Keratinocyte (primary cell): ENCODE results near the gene YY1. TPM values are rescaled to one million over a fixed set of nuclear protein-coding genes. Genes with fewer than 3 reads are reported as not detected.

Experiments used
- DNase-seq: peaks from one replicate; pipeline ENCODE4 v3.0.0-alpha.2; 2011; ENCODE audit warnings: low read depth, missing footprints, low spot score
- FAIRE-seq: peaks from 2 replicates; lab custom pipeline; 2011; peaks lifted over from hg19 to GRCh38; lab: Jason Lieb, UNC
- H2AFZ ChIP-seq: 2 replicates; pipeline ENCODE4 v1.6.0; 2012; ENCODE audit warnings: low read length, control low read depth, inconsistent platforms; ENCODE audit not compliant: control insufficient read depth
- H3K27ac ChIP-seq: 2 replicates; pipeline ENCODE4 v1.5.1; 2011; ENCODE audit warnings: low read length; ENCODE audit not compliant: control insufficient read depth, insufficient read depth
- H3K27me3 ChIP-seq: 3 replicates; pipeline ENCODE4 v1.6.0; 2011; ENCODE audit warnings: low read length; ENCODE audit not compliant: control insufficient read depth, insufficient read depth; ENCODE audit errors: extremely low read depth
- H3K36me3 ChIP-seq, 2 experiments: 2 replicates in 1 of 2; 3 replicates in 1 of 2; pipeline ENCODE4 v1.5.1; 2011; ENCODE audit warnings: low read length in 2 of 2, mild to moderate bottlenecking in 1 of 2; ENCODE audit not compliant: control insufficient read depth in 2 of 2, insufficient read depth in 2 of 2; ENCODE audit errors: extremely low read depth in 1 of 2
- H3K4me1 ChIP-seq: 3 replicates; pipeline ENCODE4 v1.5.1; 2011; ENCODE audit warnings: low read length; ENCODE audit not compliant: control insufficient read depth, insufficient read depth; ENCODE audit errors: extremely low read depth
- H3K4me2 ChIP-seq: 3 replicates; pipeline ENCODE4 v1.6.0; 2011; ENCODE audit warnings: low read depth, low read length; ENCODE audit not compliant: control insufficient read depth, insufficient read depth; ENCODE audit errors: extremely low read depth
- H3K4me3 ChIP-seq, 3 experiments: fragments of 200-600 bp in 1 of 3; sonication (generic) in 1 of 3; 2 replicates in 2 of 3; 3 replicates in 1 of 3; pipeline ENCODE4 v1.5.1; 2011 to 2016; ENCODE audit warnings: low read length in 3 of 3, mild to moderate bottlenecking in 3 of 3, control low read depth in 2 of 3, inconsistent platforms in 1 of 3, low read depth in 1 of 3, mixed read lengths in 1 of 3, mixed run types in 1 of 3, moderate library complexity in 1 of 3; ENCODE audit not compliant: control insufficient read depth in 2 of 3, insufficient read depth in 2 of 3; ENCODE audit errors: extremely low read depth in 1 of 3
- H3K79me2 ChIP-seq: 2 replicates; pipeline ENCODE4 v1.6.0; 2012; ENCODE audit warnings: low read length; ENCODE audit not compliant: control insufficient read depth, insufficient read depth
- H3K9ac ChIP-seq: 3 replicates; pipeline ENCODE4 v1.6.0; 2011; ENCODE audit warnings: low read length; ENCODE audit not compliant: control insufficient read depth, insufficient read depth; ENCODE audit errors: extremely low read depth
- H3K9me1 ChIP-seq: 3 replicates; pipeline ENCODE4 v1.6.0; 2011; ENCODE audit warnings: low read length; ENCODE audit not compliant: control insufficient read depth, insufficient read depth; ENCODE audit errors: extremely low read depth
- H3K9me3 ChIP-seq: 2 replicates; pipeline ENCODE4 v1.5.1; 2012; ENCODE audit warnings: low read depth, low read length; ENCODE audit not compliant: control insufficient read depth
- H4K20me1 ChIP-seq: 3 replicates; pipeline ENCODE4 v1.6.0; 2011; ENCODE audit warnings: low read length; ENCODE audit not compliant: control insufficient read depth, insufficient read depth; ENCODE audit errors: extremely low read depth
- CTCF ChIP-seq, 3 experiments: IDR thresholded peaks in 1 of 3; conservative IDR thresholded peaks in 1 of 3; optimal IDR thresholded peaks in 1 of 3; 2 replicates in 2 of 3; 3 replicates in 1 of 3; pipeline versions ENCODE3 to v1.5.1; 2011; ENCODE audit warnings: low read length in 3 of 3, mild to moderate bottlenecking in 3 of 3, moderate library complexity in 2 of 3, control low read depth in 1 of 3, inconsistent platforms in 1 of 3; ENCODE audit not compliant: insufficient read depth in 2 of 3; ENCODE audit errors: extremely low read depth in 1 of 3
- EZH2 ChIP-seq: IDR thresholded peaks from one replicate; pipeline ENCODE4 v1.6.1; 2012; ENCODE audit warnings: inconsistent platforms, mild to moderate bottlenecking, low read length, moderate library complexity
- dilution Hi-C: fragments of 300-500 bp; cut with MboI; formaldehyde crosslinking; loops from one replicate; pipeline ENCODE4 v1.7.0; 2020; ENCODE audit warnings: low sequenced_read_pairs; ENCODE audit not compliant: extremely low pct_ligation_motif_present
- polyA plus RNA-seq, 5 experiments: library from polyadenylated mRNA; depleted of rRNA in 3 of 5; stranded (reverse) in 3 of 5; stranded (forward) in 1 of 5; unstranded in 1 of 5; fragments of >200 nt; gene quantifications; 1 replicate in 1 of 5; 2 replicates in 3 of 5; 3 replicates in 1 of 5; pipeline versions ENCODE4 v1.2.1 to v1.2.3, GENCODE V29; 2011 to 2012; ENCODE audit warnings: missing spikeins in 2 of 5, low read depth in 1 of 5, low replicate concordance in 1 of 5

YY1 gene
- polyA plus RNA-seq, 1 donor (not counting 4 experiments of a cell fraction or from before 2014, with no cell fraction given): 65.6 TPM

GRCh38 chr14:100327128-100327527 lies 88.2 kb downstream of the YY1 start:
- Histone ChIP-seq H3K9me1 (no peaks in the 10 kb centered on the region), H3K9me3 (no peaks in the 10 kb centered on the region), H3K36me3 (no peaks in the 10 kb centered on the region), H3K27ac (no peak overlapping the region), H4K20me1 (no peaks in the 10 kb centered on the region), H3K4me2 (no peak overlapping the region), H3K4me1 (no peaks in the 10 kb centered on the region), H2AFZ (no peak overlapping the region), H3K9ac (no peak overlapping the region), H3K79me2 (no peaks in the 10 kb centered on the region), H3K4me3 (no peak overlapping the region), H3K27me3 (peaks cover 2% of the 10 kb centered on the region)
- FAIRE-seq (no peak), DNase-seq (no peak)
- TF ChIP-seq CTCF (optimal IDR thresholded peaks at IDR 0.05 in 1 of 3, IDR thresholded peaks at IDR 0.05 in 1 of 3, conservative IDR thresholded peaks at IDR 0.05 in 1 of 3; ENCODE audit: extremely low read depth in 1 of 3, insufficient read depth in 2 of 3, low read length in 3 of 3) (no peak), EZH2 (no peak)
- dilution Hi-C loops: no loop called here

GRCh38 chr14:100328495-100329163 lies 89.7 kb downstream of the YY1 start:
- DNase-seq (no peak), FAIRE-seq (no peak)
- H4K20me1 ChIP-seq: no peaks in the 10 kb centered on the region
- H3K4me3 ChIP-seq: no peak overlapping the region
- no peak overlapping the region for H2AFZ ChIP-seq
- no peak overlapping the region for H3K4me2 ChIP-seq
- no peaks in the 10 kb centered on the region for H3K4me1 ChIP-seq
- no peak overlapping the region for H3K9ac ChIP-seq
- peaks cover 0 to 3% of the 10 kb centered on the region in 2 experiments for H3K36me3 ChIP-seq
- no peaks in the 10 kb centered on the region for H3K79me2 ChIP-seq
- TF ChIP-seq CTCF (optimal IDR thresholded peaks at IDR 0.05 in 1 of 3, IDR thresholded peaks at IDR 0.05 in 1 of 3, conservative IDR thresholded peaks at IDR 0.05 in 1 of 3; ENCODE audit: extremely low read depth in 1 of 3, insufficient read depth in 2 of 3, low read length in 3 of 3): no peak
- no peak for TF ChIP-seq EZH2
- no peaks in the 10 kb centered on the region for H3K9me1 ChIP-seq
- dilution Hi-C loops: no loop called here
- no peaks in the 10 kb centered on the region for H3K9me3 ChIP-seq
- H3K27me3 ChIP-seq: peaks cover 2% of the 10 kb centered on the region
- no peak overlapping the region for H3K27ac ChIP-seq
